HG03039 (cell line): ENCODE results near the gene ATAT1.
A peak's percentile ranks its signal among the peaks of the same experiment; 100 is the strongest.
"Not testable (repeated sequence)": the region's sequence is repeated elsewhere in the genome, so short reads cannot be mapped to it uniquely, and the experiment has no call there.

Experiments
- ATAC-seq: cut with Tn5 transposase; IDR thresholded peaks from one replicate; pipeline ENCODE4 v1.9.1; 2021; ENCODE audit warnings: mild to moderate bottlenecking, moderate library complexity; ENCODE audit not compliant: unreplicated experiment

ATAT1 gene

GRCh38 chr6:30647242-30648116, 20.8 kb downstream of the ATAT1 start:
- peak; percentile 65 for ATAC-seq

GRCh38 chr6:30651143-30651542, 24.5 kb downstream of the ATAT1 start:
- no peak for ATAC-seq

GRCh38 chr6:30654798-30655742, 28.4 kb downstream of the ATAT1 start:
- no peak for ATAC-seq

- ATAC-seq = no peak
Observed at GRCh38 chr6:30655743-30656094, 29.0 kb downstream of the ATAT1 start.

GRCh38 chr6:30656513-30656912, 29.8 kb downstream of the ATAT1 start:
- no peak for ATAC-seq

- no peak for ATAC-seq
Observed at GRCh38 chr6:30657454-30657853, 30.8 kb downstream of the ATAT1 start.

- not testable (repeated sequence) for ATAC-seq
Observed at GRCh38 chr6:30657922-30658321, 31.2 kb downstream of the ATAT1 start.

- no peak for ATAC-seq
Observed at GRCh38 chr6:30664994-30665767, 38.5 kb downstream of the ATAT1 start.

GRCh38 chr6:30666300-30666699, 39.6 kb downstream of the ATAT1 start:
- not testable (repeated sequence) for ATAC-seq

- no peak for ATAC-seq
Observed at GRCh38 chr6:30670760-30671527, 44.3 kb downstream of the ATAT1 start.

GRCh38 chr6:30672445-30673253, 46.0 kb downstream of the ATAT1 start, which contains the start of gene DHX16:
DHX16 (minus strand) TSS chr6:30673006; CDS start chr6:30672841, 165 bp downstream.
- ATAC-seq = peak; percentile 60

GRCh38 chr6:30676660-30677285, 50.1 kb downstream of the ATAT1 start:
- ATAC-seq = no peak

GRCh38 chr6:30678964-30679726, 52.5 kb downstream of the ATAT1 start:
- no peak for ATAC-seq

- no peak for ATAC-seq
Observed at GRCh38 chr6:30679765-30680535, 53.3 kb downstream of the ATAT1 start.

- ATAC-seq = no peak
Observed at GRCh38 chr6:30681766-30682142, 55.1 kb downstream of the ATAT1 start.

GRCh38 chr6:30682143-30683117, 55.8 kb downstream of the ATAT1 start:
- no peak for ATAC-seq
